ENCODE data around the gene GSTA4. TPM values are rescaled to one million over a fixed set of nuclear protein-coding genes. Genes with fewer than 3 reads are reported as not detected.

GSTA4 gene
- total and polyA plus RNA-seq, 2 of the 8 experiments (the other 6 are each of a cell fraction or from before 2014, with no cell fraction given): 13.9 to 21.6 TPM

DNA sequence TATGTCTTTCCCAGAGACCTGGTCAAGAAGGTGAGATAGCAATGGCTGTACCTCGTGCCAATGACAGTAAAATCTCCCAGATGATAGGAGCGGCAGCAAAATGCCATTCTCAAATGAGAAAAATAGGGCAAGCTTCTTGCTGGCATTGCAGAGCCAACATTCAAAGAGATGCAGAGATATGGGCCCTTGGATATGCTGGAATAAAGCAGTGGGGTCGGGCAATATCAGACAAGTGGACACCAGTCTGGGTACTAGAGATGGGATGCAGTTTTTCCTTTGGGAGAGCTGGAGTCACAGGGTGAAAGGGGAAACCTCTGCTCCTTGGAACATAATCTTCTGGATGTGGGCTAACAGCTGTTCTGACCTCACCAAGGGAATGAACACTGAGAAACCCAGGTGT is 29.0 kb downstream of the GSTA4 start:
- H3K27ac ChIP-seq (ENCODE audit: low read depth, low read length): no peak overlapping the region

More for the DNA sequence above, 29.0 kb downstream of the GSTA4 start:
- no peak overlapping the region for H4K5ac ChIP-seq (ENCODE audit: insufficient read length, low read depth, low read length)
- H2BK12ac ChIP-seq (ENCODE audit: low read depth, low read length): no peak overlapping the region
- H3K14ac ChIP-seq (ENCODE audit: insufficient read length): no peak overlapping the region
- no peak overlapping the region for H3K9ac ChIP-seq (replicated peaks in 1 of 4; ENCODE audit: extremely low read depth in 1 of 4, low read depth in 3 of 4, low read length in 3 of 4)
- no peak overlapping the region for H3K4me3 ChIP-seq (ENCODE audit: extremely low read depth in 1 of 4, insufficient read depth in 2 of 4, low read depth in 3 of 4, low read length in 4 of 4)
- H2AK5ac ChIP-seq (ENCODE audit: low read depth, low read length): no peak overlapping the region
- WGBS, 2 experiments (ENCODE audit: extremely low coverage in 1 of 2, insufficient coverage in 1 of 2, insufficient read length in 1 of 2, insufficient replicate concordance in 2 of 2, low coverage in 1 of 2, low lambda C conversion rate in 2 of 2, missing lambda C conversion rate in 1 of 2): 88% methylated on average over 3 of the region's 3 CpGs; no CpG with 5 or more reads in 1 of the 2 experiments
- no peak for DNase-seq (ENCODE audit: low read depth in 1 of 2, low spot score in 2 of 2)
- no peak overlapping the region for H2BK20ac ChIP-seq (ENCODE audit: low read length)
- H3K18ac ChIP-seq (ENCODE audit: extremely low read depth, low read length): no peak overlapping the region
- H3K4ac ChIP-seq (replicated peaks; ENCODE audit: insufficient read length, low read depth, low read length): no peak overlapping the region
- FAIRE-seq: no peak
- no peaks in the 10 kb centered on the region; a peak in 1 of 7 replicates for H3K4me1 ChIP-seq (replicated peaks in 1 of 4; ENCODE audit: control insufficient read depth in 3 of 4, insufficient read depth in 4 of 4, low read length in 3 of 4)
- peaks cover 5 to 11% of the 10 kb centered on the region in 2 experiments; a peak in 3 of 4 replicates for H3K9me3 ChIP-seq (ENCODE audit: insufficient read depth in 2 of 2, low read depth in 1 of 2, low read length in 1 of 2)
- H3K23me2 ChIP-seq (ENCODE audit: low read depth, low read length): no peaks in the 10 kb centered on the region
- no peak overlapping the region for H2BK15ac ChIP-seq (ENCODE audit: low read length)
- no peaks in the 10 kb centered on the region for H3K79me2 ChIP-seq (ENCODE audit: control insufficient read depth in 1 of 2, insufficient read depth in 2 of 2, low read length in 2 of 2)
- CTCF ChIA-PET (ENCODE audit: partially characterized antibody): interaction anchor here (0.9 to 4.0 kb wide), 4 partner anchors 10 to 84 kb away, joined by 3 to 21 read pairs (median 3); partner anchors contain the start of gene GSTA4
- H3K36me3 ChIP-seq (ENCODE audit: control insufficient read depth in 2 of 4, insufficient read depth in 4 of 4, low read length in 3 of 4): no peaks in the 10 kb centered on the region
- H3K23ac ChIP-seq (ENCODE audit: insufficient read length): no peak overlapping the region
- no peak overlapping the region for H4K8ac ChIP-seq (ENCODE audit: extremely low read depth, insufficient read depth, low read length)
- H3K27me3 ChIP-seq (replicated peaks in 1 of 4; ENCODE audit: control insufficient read depth in 3 of 4, extremely low read depth in 1 of 4, insufficient read depth in 3 of 4, low read length in 3 of 4): peaks cover 0 to 4% (median 1%) of the 10 kb centered on the region in 4 experiments; a peak in 2 of 7 replicates
- H4K91ac ChIP-seq (replicated peaks; ENCODE audit: insufficient read length, low read length): no peak overlapping the region
- TF ChIP-seq RAD21 (IDR thresholded peaks at IDR 0.05 in 1 of 2, conservative IDR thresholded peaks at IDR 0.05 in 1 of 2; ENCODE audit: low read depth in 2 of 2, low read length in 2 of 2) (no peak), SP4 (IDR thresholded peaks at IDR 0.05; ENCODE audit: low read length) (no peak), EP300 (IDR thresholded peaks at IDR 0.05; ENCODE audit: borderline replicate concordance in 1 of 2, low read depth in 2 of 2, low read length in 2 of 2) (no peak), BACH1 (IDR thresholded peaks at IDR 0.05; ENCODE audit: low read length) (no peak), CREB1 (IDR thresholded peaks at IDR 0.05) (no peak), SIRT6 (IDR thresholded peaks at IDR 0.05; ENCODE audit: low read length) (no peak), TBP (IDR thresholded peaks at IDR 0.05; ENCODE audit: low read depth, low read length) (no peak)
- POLR2A ChIA-PET (ENCODE audit: partially characterized antibody): no interaction called here
- H4K20me1 ChIP-seq (replicated peaks in 1 of 2; ENCODE audit: control insufficient read depth in 1 of 2, insufficient read depth in 2 of 2, low read length in 2 of 2): no peaks in the 10 kb centered on the region
- H2BK5ac ChIP-seq (ENCODE audit: low read depth, low read length): no peak overlapping the region
- no peak overlapping the region for H3K56ac ChIP-seq (replicated peaks; ENCODE audit: insufficient read length, low read depth, low read length)
- H3K79me1 ChIP-seq (ENCODE audit: low read depth, low read length): no peaks in the 10 kb centered on the region
- H2AFZ ChIP-seq (ENCODE audit: low read length): no peak overlapping the region
- H3K4me2 ChIP-seq (ENCODE audit: insufficient read depth in 1 of 2, low read depth in 2 of 2, low read length in 2 of 2): no peak overlapping the region
- no peak overlapping the region for H2BK120ac ChIP-seq (replicated peaks; ENCODE audit: low read depth, low read length)

Data from H1 (cell line).